Measurements from ENCODE around the gene FAM200C. TPM values are rescaled to one million over a fixed set of nuclear protein-coding genes. Genes with fewer than 3 reads are reported as not detected.

The FAM200C gene
- total and polyA plus RNA-seq, 9 of the 15 experiments (the other 6 are each of a cell fraction or from before 2014, with no cell fraction given) = 1.3 to 7.0 (median 1.8) TPM

DNA sequence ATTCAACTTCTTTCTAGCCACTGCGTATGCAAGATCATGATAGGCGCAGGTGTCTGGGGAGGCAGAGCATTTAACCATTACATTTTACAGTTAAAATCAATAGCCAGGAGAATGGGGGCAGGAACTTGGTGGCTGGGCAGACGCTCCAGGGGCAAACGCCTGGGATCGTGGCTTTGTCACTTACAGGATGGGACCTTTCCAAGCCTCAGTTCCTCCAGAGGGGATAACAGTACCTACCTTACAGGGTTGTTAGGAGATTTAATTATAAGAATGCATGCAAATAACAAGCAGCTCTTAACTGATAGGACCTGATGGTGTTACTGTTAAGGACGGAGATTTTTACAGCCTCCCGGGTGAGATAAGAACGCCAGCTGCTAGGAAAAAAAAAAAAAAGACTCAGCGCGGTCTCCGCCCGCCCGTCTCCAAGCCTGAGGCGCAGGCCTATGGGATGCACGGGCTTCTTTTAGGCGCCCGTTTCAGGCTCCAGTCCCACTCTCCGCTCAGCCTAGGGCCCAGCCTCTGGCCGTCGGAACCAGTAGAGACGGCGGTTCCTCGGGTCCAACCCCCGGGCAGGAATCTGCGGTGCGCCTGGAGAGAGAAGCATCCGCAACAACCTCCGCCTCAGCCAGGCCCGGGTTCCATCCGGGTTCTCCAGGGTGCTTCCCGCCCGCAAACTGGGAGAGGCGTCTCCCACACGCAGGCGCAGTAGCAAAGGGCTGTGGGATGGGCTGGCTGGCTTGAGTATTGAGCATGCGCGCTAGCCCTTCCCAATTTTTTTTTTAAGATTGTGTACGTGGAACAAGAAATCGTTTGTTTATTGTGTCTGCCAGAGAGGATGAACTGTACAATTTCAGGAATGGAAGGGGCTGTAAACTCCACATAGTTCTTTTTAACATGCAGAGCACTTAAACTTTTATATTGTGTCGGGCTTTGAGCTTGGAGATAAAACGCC is at the start of gene FAM200C (continued):
- TF ChIP-seq ZBTB40 (IDR thresholded peaks at IDR 0.05) (0 out of 2 replicates have a peak, but pooled peaks have one; percentile 11), ZBTB40 (CRISPR knock-in tag; IDR thresholded peaks at IDR 0.05) (no peak), TCFL5 (CRISPR knock-in tag; conservative IDR thresholded peaks at IDR 0.05) (no peak), NR1H2 (CRISPR knock-in tag; IDR thresholded peaks at IDR 0.05) (no peak), TGIF2 (CRISPR knock-in tag; IDR thresholded peaks at IDR 0.05) (no peak), GATAD2A (IDR thresholded peaks at IDR 0.05) (no peak), HEY1 (CRISPR knock-in tag; IDR thresholded peaks at IDR 0.05; ENCODE audit: borderline replicate concordance) (0 out of 2 replicates have a peak, but pooled peaks have one; percentile 13), ILK (tag; IDR thresholded peaks at IDR 0.05; ENCODE audit: borderline replicate concordance, low read depth) (no peak), HES1 (IDR thresholded peaks at IDR 0.05; ENCODE audit: low read depth) (no peak), SMAD4 (CRISPR knock-in tag; conservative IDR thresholded peaks at IDR 0.05) (peak; percentile 57; the same call in 1 of the 2 replicates)
- TF ChIP-seq, protein P1, sequence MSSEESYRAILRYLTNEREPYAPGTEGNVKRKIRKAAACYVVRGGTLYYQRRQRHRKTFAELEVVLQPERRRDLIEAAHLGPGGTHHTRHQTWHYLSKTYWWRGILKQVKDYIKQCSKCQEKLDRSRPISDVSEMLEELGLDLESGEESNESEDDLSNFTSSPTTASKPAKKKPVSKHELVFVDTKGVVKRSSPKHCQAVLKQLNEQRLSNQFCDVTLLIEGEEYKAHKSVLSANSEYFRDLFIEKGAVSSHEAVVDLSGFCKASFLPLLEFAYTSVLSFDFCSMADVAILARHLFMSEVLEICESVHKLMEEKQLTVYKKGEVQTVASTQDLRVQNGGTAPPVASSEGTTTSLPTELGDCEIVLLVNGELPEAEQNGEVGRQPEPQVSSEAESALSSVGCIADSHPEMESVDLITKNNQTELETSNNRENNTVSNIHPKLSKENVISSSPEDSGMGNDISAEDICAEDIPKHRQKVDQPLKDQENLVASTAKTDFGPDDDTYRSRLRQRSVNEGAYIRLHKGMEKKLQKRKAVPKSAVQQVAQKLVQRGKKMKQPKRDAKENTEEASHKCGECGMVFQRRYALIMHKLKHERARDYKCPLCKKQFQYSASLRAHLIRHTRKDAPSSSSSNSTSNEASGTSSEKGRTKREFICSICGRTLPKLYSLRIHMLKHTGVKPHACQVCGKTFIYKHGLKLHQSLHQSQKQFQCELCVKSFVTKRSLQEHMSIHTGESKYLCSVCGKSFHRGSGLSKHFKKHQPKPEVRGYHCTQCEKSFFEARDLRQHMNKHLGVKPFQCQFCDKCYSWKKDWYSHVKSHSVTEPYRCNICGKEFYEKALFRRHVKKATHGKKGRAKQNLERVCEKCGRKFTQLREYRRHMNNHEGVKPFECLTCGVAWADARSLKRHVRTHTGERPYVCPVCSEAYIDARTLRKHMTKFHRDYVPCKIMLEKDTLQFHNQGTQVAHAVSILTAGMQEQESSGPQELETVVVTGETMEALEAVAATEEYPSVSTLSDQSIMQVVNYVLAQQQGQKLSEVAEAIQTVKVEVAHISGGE (CRISPR knock-in tag; IDR thresholded peaks at IDR 0.05) = peak in 1 of 3 experiments; percentile 58; a peak in 1 of 6 replicates

Measured in K562 (cell line).